Measurements from ENCODE around the gene ALKBH7. TPM values are rescaled to one million over a fixed set of nuclear protein-coding genes. Genes with fewer than 3 reads are reported as not detected.

The ALKBH7 gene
- polyA plus RNA-seq, 1 donor (not counting 4 experiments of a cell fraction or from before 2014, with no cell fraction given) = 9.8 TPM

DNA sequence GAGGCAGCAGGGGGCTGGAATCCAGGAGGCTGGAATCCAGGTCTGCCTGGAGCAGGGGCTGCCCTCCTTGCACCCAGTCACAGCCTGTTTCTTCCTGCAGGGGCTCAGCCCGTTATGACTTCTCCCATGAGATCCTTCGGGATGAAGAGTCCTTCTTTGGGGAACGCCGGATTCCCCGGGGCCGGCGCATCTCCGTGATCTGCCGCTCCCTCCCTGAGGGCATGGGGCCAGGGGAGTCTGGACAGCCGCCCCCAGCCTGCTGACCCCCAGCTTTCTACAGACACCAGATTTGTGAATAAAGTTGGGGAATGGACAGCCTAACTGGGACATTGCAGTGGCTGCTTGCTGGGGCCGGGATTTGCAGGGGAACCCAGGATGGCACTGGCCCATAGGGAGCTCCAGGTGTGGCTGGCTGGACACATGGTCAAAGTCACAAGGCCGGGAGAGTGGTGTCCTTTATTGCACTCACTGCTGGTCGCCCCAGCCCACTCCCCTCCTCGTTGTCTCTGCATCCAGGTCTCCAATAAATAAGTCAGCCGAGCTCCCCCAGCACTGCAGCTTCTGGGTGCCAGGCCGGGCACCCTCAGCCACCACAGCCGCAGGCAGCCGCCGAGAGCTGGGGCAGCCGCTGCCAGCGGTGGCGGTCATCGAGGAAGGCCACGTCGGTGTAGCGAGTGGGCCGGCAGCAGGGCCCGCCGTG is 2.3 kb downstream of the ALKBH7 start:
- H2AFZ ChIP-seq (ENCODE audit: control insufficient read depth, low read length) = no peak overlapping the region

DNA sequence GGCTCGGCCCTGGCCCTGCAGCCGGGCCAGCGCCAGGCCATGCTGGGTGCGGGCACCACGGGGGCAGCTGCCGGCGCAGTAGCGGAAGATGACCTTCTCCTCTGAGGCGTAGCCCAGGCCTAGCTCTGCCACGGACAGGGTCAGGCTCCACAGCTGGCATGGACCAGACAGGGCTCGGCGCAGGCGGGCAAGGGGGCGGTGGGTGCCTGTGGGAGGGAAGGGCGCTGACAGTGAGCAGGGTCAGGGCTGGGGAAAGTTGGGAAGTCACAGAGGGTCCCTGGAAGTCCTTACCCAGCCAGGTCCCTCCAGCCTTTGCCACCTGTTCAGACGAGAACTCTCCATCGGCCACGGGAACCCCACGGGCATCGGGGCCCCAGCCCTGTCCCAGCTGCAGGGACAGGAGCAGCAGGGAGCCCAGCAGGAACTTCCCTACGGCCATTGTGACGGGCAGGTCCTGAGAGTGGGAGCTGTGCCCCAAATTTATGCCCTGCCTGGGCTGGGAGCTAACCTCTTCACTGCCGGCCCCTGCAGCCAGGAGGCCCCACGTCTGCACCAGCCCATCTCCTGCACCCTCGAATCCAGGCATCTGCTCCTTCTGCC is 2.9 kb downstream of the ALKBH7 start, which contains the start of gene PSPN:
Gene PSPN, minus strand, starts transcription at position 523 of the 600 bp plus-strand sequence. Its CDS starts 84 bp downstream, at position 439.
- TF ChIP-seq, protein P1, sequence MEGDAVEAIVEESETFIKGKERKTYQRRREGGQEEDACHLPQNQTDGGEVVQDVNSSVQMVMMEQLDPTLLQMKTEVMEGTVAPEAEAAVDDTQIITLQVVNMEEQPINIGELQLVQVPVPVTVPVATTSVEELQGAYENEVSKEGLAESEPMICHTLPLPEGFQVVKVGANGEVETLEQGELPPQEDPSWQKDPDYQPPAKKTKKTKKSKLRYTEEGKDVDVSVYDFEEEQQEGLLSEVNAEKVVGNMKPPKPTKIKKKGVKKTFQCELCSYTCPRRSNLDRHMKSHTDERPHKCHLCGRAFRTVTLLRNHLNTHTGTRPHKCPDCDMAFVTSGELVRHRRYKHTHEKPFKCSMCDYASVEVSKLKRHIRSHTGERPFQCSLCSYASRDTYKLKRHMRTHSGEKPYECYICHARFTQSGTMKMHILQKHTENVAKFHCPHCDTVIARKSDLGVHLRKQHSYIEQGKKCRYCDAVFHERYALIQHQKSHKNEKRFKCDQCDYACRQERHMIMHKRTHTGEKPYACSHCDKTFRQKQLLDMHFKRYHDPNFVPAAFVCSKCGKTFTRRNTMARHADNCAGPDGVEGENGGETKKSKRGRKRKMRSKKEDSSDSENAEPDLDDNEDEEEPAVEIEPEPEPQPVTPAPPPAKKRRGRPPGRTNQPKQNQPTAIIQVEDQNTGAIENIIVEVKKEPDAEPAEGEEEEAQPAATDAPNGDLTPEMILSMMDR (optimal IDR thresholded peaks at IDR 0.05 in 1 of 3, IDR thresholded peaks at IDR 0.05 in 1 of 3, conservative IDR thresholded peaks at IDR 0.05 in 1 of 3; ENCODE audit: extremely low read depth in 1 of 3, insufficient read depth in 2 of 3, low read length in 3 of 3) = no peak
- no peak for TF ChIP-seq EZH2 (IDR thresholded peaks at IDR 0.05; ENCODE audit: low read length)
- DNase-seq (ENCODE audit: low read depth, low spot score) = no peak
- dilution Hi-C loops (cut with MboI; ENCODE audit: extremely low pct_ligation_motif_present, low sequenced_read_pairs) = no loop called here
- no peaks in the 10 kb centered on the region for H3K79me2 ChIP-seq (ENCODE audit: control insufficient read depth, insufficient read depth, low read length)
- H3K9me3 ChIP-seq (ENCODE audit: control insufficient read depth, low read depth, low read length) = no peaks in the 10 kb centered on the region
- no peak within 1 kb of the TSS for H3K27ac ChIP-seq (ENCODE audit: control insufficient read depth, insufficient read depth, low read length)
- H3K27me3 ChIP-seq (ENCODE audit: control insufficient read depth, extremely low read depth, insufficient read depth, low read length) = no peaks in the 10 kb centered on the region
- H3K4me2 ChIP-seq (ENCODE audit: control insufficient read depth, extremely low read depth, insufficient read depth, low read depth, low read length) = no peak within 1 kb of the TSS
- H3K9me1 ChIP-seq (ENCODE audit: control insufficient read depth, extremely low read depth, insufficient read depth, low read length) = no peaks in the 10 kb centered on the region
- peaks cover 8 to 9% of the 10 kb centered on the region in 2 experiments for H3K36me3 ChIP-seq (ENCODE audit: control insufficient read depth in 2 of 2, extremely low read depth in 1 of 2, insufficient read depth in 2 of 2, low read length in 2 of 2)
- H2AFZ ChIP-seq (ENCODE audit: control insufficient read depth, low read length) = no peak within 1 kb of the TSS
- H3K4me3 ChIP-seq (ENCODE audit: control insufficient read depth in 2 of 3, extremely low read depth in 1 of 3, insufficient read depth in 2 of 3, low read depth in 1 of 3, low read length in 3 of 3) = no peak within 1 kb of the TSS
- no peak within 1 kb of the TSS for H3K9ac ChIP-seq (ENCODE audit: control insufficient read depth, extremely low read depth, insufficient read depth, low read length)
- no peaks in the 10 kb centered on the region for H4K20me1 ChIP-seq (ENCODE audit: control insufficient read depth, extremely low read depth, insufficient read depth, low read length)
- H3K4me1 ChIP-seq (ENCODE audit: control insufficient read depth, extremely low read depth, insufficient read depth, low read length) = peaks cover 10% of the 10 kb centered on the region
- FAIRE-seq = no peak

More for the DNA sequence above, 2.3 kb downstream of the ALKBH7 start:
- dilution Hi-C loops (cut with MboI; ENCODE audit: extremely low pct_ligation_motif_present, low sequenced_read_pairs) = no loop called here
- Histone ChIP-seq H3K27me3 (ENCODE audit: control insufficient read depth, extremely low read depth, insufficient read depth, low read length) (no peaks in the 10 kb centered on the region), H4K20me1 (ENCODE audit: control insufficient read depth, extremely low read depth, insufficient read depth, low read length) (no peaks in the 10 kb centered on the region), H3K27ac (ENCODE audit: control insufficient read depth, insufficient read depth, low read length) (no peak overlapping the region), H3K9me1 (ENCODE audit: control insufficient read depth, extremely low read depth, insufficient read depth, low read length) (no peaks in the 10 kb centered on the region), H3K9ac (ENCODE audit: control insufficient read depth, extremely low read depth, insufficient read depth, low read length) (no peak overlapping the region), H3K36me3 (ENCODE audit: control insufficient read depth in 2 of 2, extremely low read depth in 1 of 2, insufficient read depth in 2 of 2, low read length in 2 of 2) (peaks cover 3% of the 10 kb centered on the region in 2 experiments), H3K4me1 (ENCODE audit: control insufficient read depth, extremely low read depth, insufficient read depth, low read length) (peaks cover 10% of the 10 kb centered on the region), H3K79me2 (ENCODE audit: control insufficient read depth, insufficient read depth, low read length) (no peaks in the 10 kb centered on the region), H3K4me2 (ENCODE audit: control insufficient read depth, extremely low read depth, insufficient read depth, low read depth, low read length) (no peak overlapping the region), H3K9me3 (ENCODE audit: control insufficient read depth, low read depth, low read length) (no peaks in the 10 kb centered on the region), H3K4me3 (ENCODE audit: control insufficient read depth in 2 of 3, extremely low read depth in 1 of 3, insufficient read depth in 2 of 3, low read depth in 1 of 3, low read length in 3 of 3) (no peak overlapping the region)
- no peak for TF ChIP-seq EZH2 (IDR thresholded peaks at IDR 0.05; ENCODE audit: low read length)
- TF ChIP-seq, protein P1 (optimal IDR thresholded peaks at IDR 0.05 in 1 of 3, IDR thresholded peaks at IDR 0.05 in 1 of 3, conservative IDR thresholded peaks at IDR 0.05 in 1 of 3; ENCODE audit: extremely low read depth in 1 of 3, insufficient read depth in 2 of 3, low read length in 3 of 3) = no peak
- no peak for FAIRE-seq
- DNase-seq (ENCODE audit: low read depth, low spot score) = no peak

Data from keratinocyte (primary cell).